NCI-H524 (cell line): Measurements from ENCODE around the gene DISC1.
"Not testable (repeated sequence)": the region's sequence is repeated elsewhere in the genome, so short reads cannot be mapped to it uniquely, and the experiment has no call there.

ENCODE experiments used
- DNase-seq, 2 experiments: peaks; one replicate each; lab custom pipeline; 2025; lab: John Stamatoyannopoulos, UW

Gene DISC1

DNA sequence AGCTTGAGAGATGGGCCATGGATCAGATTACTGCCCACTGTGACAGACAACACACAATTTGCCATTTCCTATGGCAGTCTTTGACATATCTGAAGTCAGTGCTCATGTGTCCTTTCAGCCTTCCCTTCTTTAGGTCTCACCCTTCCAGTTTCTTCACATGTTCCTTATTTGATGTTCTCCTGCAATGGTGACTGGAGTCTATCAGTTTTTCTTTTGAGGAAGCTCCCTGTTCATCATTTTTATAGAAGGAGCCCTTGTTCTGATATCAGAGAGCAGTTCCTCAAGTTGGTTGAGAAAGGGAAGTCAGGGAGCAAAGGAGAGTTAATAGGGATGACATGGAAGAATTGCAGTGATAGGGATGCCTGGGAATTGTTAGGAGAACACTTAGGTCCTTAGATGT is 42.2 kb downstream of the DISC1 start:
- DNase-seq: no peak

- not testable (repeated sequence) for DNase-seq
Measured at GRCh38 chr1:231669864-231670621, 43.5 kb downstream of the DISC1 start.

GRCh38 chr1:231670755-231671154 is 44.2 kb downstream of the DISC1 start:
- no peak for DNase-seq

- no peak for DNase-seq
Measured at GRCh38 chr1:231674575-231674974, 48.0 kb downstream of the DISC1 start.

DNA sequence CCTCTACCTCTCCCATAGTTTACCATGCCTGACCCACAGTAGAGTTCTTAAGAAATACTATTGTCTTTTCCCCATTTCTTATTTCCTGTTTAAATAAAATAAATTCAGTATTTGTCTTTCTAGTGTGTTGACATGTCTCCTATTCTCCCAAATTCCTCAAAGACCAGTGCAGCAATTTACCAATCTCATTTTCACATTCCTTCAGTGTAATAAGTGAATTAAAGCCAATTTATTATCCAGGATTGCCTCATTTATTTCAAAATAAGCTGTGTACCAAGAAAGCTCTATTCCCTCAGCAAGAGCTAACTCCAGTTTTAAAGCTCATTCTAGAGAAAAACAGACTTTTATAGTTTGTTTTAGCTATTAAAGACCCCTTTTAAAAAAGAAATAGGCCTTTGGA is 49.9 kb downstream of the DISC1 start:
- DNase-seq: no peak

DNA sequence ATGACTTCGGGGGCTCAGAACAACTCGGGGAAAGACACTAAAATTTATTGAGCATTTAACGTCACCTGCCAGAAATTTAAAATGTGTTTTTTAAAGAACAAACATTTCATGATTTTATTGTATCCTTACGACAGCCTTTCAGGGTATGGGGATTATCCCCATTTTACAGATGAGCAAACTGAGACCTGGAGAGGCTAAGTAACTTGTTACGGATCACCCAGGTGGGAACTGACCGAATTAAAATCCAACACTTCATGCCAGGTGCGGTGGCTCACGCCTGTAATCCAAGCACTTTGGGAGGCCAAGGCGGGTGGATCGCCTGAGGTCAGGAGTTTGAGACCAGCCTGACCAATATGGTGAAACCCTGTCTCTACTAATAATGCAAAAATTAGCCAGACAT is 50.9 kb downstream of the DISC1 start:
- no peak for DNase-seq

DNA sequence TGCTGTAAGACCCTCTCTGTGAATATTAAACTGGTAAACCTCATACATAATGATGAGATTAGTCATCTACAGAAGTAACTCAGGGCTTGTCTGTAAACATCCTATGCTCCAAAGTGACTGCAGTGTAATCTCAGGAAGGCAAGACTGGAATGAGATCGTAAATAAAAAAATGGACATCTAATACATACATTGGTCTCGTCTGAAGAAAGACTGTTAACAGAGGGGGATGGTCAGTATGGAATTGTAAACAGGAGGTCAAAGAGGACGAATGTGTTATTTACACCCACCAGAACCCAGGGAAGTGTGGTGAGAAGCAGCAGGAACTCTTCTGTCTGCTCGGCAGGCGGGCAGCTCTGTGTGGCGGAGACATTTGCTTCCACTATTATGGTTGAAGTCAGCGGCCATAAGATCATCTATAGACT is 51.4 kb downstream of the DISC1 start:
- DNase-seq: no peak

GRCh38 chr1:231679109-231679508 is 52.5 kb downstream of the DISC1 start:
- DNase-seq: peak; percentile 81 to 90

- DNase-seq: peak; percentile 68 to 92
Measured at GRCh38 chr1:231681006-231681405, 54.4 kb downstream of the DISC1 start.

DNA sequence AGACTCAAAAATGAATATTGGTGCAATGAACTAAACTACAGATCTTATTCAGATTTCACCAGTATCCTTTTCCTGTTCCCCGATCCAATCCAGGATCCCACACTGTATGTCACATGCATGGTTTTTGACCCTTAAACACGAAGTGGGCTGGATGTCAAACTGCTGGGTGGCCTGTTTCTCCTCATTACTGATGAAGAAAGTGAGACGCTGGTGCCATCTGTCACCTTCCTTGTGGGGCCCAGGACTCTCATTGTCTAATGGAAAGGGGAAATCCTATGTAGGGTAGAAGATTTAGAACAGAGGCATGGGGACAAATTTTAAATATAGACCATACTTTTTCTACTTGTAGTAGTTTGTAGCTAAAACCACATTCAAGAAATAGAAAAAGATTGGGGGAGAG is 56.2 kb downstream of the DISC1 start:
- peak; percentile 68 to 90 for DNase-seq

- DNase-seq: no peak
Measured at GRCh38 chr1:231683439-231684165, 57.0 kb downstream of the DISC1 start.

- DNase-seq: peak in 1 of 2 experiments; percentile 5
Measured at GRCh38 chr1:231684356-231685244, 58.0 kb downstream of the DISC1 start.

GRCh38 chr1:231686384-231686783 is 59.8 kb downstream of the DISC1 start:
- DNase-seq: no peak

DNA sequence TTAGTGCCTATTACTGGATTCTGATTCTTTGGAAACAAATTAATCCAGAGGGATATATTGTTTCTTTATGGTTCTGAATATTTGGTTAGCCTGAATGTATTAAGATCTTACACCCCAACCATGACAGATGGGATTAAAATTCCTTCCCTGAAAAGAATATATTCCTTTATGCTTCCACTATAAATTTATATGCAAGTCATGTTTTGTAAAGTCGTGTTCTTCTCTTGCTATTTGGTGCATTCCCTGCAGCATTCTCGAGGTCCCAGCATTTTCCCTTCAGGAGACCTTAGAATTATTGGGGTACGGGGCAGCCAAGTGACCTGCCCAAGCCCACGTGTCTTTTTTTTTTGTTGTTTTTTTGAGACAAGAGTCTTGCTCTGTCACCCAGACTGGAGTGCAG is 62.4 kb downstream of the DISC1 start:
- DNase-seq: no peak

DNA sequence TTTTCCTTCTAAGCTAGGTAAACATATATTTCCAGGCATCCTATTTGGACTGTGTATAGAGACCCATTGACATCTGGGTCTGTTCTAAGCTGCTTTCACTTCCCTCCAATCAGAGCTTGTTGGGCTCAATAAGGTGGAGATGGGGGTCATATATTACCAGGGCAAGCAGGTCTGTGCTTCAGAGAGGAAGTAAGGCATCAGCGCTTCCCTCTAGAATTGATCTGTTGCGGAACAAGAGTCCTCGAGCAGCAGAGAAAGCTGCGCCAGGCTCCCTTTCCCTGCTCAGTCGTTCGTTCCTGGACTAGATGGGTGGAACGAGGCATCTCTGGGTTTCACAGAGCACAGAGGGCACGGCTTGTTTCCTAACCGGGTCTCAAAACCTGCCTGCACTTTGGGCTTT is 63.5 kb downstream of the DISC1 start:
- peak in 1 of 2 experiments; percentile 43 for DNase-seq

GRCh38 chr1:231691618-231692259 is 65.1 kb downstream of the DISC1 start:
- peak; percentile 31 to 52 for DNase-seq

GRCh38 chr1:231693361-231694074 is 66.9 kb downstream of the DISC1 start:
- peak; percentile 67 to 83 for DNase-seq

DNA sequence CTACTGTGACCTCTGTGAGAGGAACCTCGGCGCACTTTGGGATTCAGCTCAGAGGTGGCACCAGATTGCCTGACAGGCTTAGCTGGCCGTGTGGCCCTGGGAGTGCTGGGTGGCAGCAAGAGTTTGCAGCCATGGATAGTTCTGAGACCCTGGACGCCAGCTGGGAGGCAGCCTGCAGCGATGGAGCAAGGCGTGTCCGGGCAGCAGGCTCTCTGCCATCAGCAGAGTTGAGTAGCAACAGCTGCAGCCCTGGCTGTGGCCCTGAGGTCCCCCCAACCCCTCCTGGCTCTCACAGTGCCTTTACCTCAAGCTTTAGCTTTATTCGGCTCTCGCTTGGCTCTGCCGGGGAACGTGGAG is 67.5 kb downstream of the DISC1 start:
- peak; percentile 85 to 92 for DNase-seq

- peak; percentile 12 to 17 for DNase-seq
Measured at GRCh38 chr1:231694465-231695077, 68.0 kb downstream of the DISC1 start.

GRCh38 chr1:231695439-231696255 is 69.1 kb downstream of the DISC1 start:
- DNase-seq: peak; percentile 69 to 88
